GM18507 (cell line): Measurements from ENCODE around the gene PITPNM3.

Experiments used
- DNase-seq: peaks from one replicate; pipeline ENCODE4 v3.0.0; 2011; ENCODE audit warnings: low read depth; ENCODE audit not compliant: insufficient read length; ENCODE audit errors: extremely low spot score
- FAIRE-seq: peaks from 2 replicates; lab custom pipeline; 2011; peaks lifted over from hg19 to GRCh38; lab: Jason Lieb, UNC

PITPNM3 gene

GRCh38 chr17:6456914-6457687 lies 99.3 kb downstream of the PITPNM3 start:
- FAIRE-seq (no peak), DNase-seq (no peak)

GRCh38 chr17:6456321-6456720 lies 100.0 kb downstream of the PITPNM3 start:
- DNase-seq (no peak), FAIRE-seq (no peak)

DNA sequence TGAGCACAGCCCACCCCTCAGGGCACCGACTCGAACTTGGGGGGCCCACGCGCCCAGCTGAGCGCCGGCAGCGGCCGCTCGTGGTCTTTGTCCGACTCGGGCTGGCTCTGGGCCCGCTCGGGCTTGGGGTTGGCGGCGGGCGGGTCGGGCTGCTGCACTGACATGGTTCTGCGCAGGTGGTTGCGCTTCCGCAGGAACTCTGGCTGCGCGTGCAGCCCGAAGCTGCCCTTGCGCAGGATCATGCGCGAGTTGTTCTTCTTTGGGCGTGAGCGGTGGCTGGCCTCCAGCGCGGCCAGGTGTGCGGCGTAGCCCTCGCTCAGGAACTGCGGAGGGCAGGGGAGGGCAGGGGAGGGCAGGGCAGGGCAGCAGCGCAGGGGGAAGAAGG lies 101.0 kb downstream of the PITPNM3 start:
- FAIRE-seq (no peak), DNase-seq (peak; percentile 39)

DNA sequence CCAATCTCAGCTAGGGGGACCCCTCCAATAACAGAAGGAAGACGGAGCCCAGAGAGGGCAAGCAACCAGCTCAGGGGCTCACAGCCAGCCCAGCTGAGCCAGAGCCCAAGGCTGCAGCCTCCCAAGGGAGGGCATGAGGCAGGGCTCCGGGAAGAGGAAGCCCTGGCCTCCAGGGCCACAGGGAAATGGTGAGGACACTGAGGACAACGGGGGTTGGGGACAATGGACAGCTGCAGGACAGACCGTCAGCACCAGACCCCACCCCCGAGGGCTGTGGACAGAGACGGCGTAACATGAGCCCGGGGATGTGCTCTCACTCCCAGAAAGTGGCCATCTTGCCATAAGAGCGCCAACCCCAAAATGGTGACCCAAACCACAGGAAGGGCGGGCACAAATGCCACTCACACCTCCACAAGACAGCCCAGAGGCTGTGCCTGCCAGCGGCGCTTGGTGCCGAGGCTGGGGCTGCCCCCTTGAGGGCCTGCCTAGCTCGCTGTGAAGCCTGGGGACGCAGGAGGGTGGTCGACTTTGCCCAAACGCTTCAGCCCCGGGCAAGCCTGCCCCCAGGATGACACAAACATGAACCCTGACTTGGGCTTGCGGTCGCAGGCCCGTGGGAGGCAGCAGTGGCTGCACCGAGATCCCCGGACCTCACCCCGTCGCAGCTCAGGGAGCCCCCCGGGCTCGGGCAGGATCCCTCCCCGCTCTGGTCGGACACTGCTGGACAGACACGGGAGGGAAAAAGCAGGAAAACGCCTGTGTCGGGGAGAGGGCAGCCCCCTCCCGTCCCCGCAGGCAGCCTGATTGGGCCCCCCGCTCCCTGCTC lies 101.6 kb downstream of the PITPNM3 start:
- FAIRE-seq (no peak), DNase-seq (no peak)

GRCh38 chr17:6453279-6454024 lies 102.9 kb downstream of the PITPNM3 start:
- no peak for DNase-seq
- no peak for FAIRE-seq

- FAIRE-seq, result peak; percentile 46
Measured at GRCh38 chr17:6452471-6453266, 103.7 kb downstream of the PITPNM3 start.

DNA sequence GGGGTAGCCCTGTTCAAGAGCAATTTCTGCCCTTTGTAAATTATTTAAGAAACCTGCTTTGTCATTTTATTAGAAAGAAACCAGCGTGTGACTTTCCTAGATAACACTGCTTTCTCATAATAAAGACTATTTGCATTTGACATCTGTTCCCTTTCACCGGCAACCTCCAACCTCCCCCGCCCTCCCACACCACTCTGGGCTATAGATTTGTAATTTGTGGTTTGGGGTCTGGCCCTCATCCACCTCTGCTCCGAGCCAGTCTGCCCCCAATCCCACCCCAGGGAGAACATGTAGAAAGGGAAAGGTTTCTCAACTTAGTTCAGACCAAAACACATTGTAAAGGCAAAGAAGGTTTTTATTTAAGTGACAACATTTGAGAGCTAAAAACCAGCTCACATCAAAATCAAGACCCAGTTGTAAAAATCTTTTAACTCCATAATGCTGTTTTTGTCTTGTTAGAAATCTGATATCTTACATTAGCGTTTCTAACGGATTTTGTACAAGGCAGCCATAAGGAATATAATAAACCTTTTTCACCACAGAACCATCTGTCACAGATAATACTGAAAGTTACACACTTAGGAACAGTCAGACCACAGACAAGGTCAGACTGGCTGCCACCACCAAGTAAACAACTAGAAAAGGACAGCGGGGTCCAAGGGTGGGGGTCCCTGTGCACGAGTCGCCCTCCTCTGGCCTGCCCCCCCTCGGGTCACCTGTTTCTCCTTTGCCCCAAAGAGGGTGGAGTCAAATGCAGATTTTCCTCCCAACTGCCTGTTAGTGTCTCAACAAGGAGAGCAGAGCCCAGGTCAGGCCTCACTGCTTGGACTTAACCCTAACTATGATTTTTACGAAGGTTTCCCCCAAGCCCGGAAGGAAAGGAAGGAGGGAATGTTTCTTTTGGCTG lies 105.2 kb downstream of the PITPNM3 start:
- DNase-seq (no peak), FAIRE-seq (peak; percentile 53)

More at GRCh38 chr17:6452471-6453266, 103.7 kb downstream of the PITPNM3 start:
- DNase-seq, result no peak

DNA sequence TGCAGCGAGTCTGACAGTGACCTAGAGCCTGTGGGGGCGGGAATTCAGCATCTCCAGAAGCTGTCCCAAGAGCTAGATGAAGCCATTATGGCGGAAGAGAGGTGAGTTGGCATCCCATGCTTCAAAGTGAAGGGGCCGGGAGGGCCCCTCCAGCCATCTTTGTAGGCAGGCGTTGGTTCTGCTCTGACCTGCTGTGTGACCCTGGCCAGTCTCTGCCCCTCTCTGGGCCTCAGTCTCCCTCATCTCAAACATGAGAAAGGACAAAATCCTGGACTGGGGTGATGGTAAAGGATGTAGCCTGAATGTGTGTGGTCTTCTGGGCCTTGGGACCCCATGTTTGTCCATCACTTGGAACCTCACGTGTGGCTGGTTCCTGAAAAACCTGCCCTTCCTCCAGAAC lies 107.0 kb downstream of the PITPNM3 start:
- DNase-seq (no peak), FAIRE-seq (no peak)

GRCh38 chr17:6448473-6448872 lies 107.9 kb downstream of the PITPNM3 start:
- no peak for FAIRE-seq
- no peak for DNase-seq

- FAIRE-seq (no peak), DNase-seq (no peak)
Measured at GRCh38 chr17:6446516-6447100, 109.7 kb downstream of the PITPNM3 start.

GRCh38 chr17:6444571-6445335 lies 111.6 kb downstream of the PITPNM3 start:
- FAIRE-seq (no peak), DNase-seq (no peak)

DNA sequence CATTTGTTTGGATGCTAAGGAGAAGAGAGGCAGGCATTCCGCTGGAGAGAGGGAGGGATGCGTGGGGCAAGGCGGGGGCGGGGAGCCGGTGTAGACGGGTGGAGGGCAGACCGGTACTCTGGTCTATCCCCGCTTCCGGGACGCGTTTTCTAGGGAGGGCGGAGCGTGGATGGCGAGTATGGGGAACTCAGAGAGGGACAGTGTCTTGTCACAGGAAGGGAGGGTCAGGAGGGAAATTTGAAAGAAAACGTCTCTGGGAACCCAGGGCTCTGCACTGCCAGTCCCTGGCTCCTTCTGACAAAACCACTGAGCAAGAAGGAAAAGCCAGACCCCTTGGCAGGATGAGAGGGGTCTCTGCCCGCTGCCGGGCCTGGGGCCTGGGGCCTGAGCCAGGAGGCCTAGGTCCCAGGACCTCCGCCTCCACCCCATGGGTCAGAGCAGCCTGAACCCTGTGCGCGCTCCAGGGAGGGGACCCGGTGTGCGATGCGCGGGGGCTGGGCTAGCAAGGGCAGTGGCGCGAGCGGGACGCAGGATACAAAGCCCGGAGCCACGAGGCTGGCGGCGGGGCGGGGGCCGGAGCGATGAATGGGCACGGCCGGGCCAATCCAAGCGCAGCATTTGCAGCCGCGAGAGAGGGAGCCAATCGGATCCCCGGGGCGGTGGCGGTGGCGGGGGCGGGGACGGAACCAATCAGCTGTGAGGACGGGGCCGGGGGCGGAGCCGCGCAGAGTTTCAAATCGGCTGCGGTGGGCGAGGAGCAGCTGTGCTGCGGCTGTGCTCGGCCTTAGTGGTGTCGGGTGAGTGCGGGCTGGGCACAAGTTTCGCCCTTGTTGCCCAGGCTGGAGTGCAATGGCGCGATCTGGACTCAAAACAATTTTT lies 112.4 kb downstream of the PITPNM3 start, which contains the start of gene PIMREG:
PIMREG (plus strand) TSS at position 764 of the 879 bp plus-strand sequence. CDS start 656 bp downstream, outside the sequence.
- peak; percentile 91 for DNase-seq
- FAIRE-seq, result peak; percentile 94

GRCh38 chr17:6442775-6443174 lies 113.6 kb downstream of the PITPNM3 start:
- DNase-seq, result no peak
- no peak for FAIRE-seq

- DNase-seq (no peak), FAIRE-seq (no peak)
Measured at GRCh38 chr17:6439951-6440350, 116.4 kb downstream of the PITPNM3 start.

DNA sequence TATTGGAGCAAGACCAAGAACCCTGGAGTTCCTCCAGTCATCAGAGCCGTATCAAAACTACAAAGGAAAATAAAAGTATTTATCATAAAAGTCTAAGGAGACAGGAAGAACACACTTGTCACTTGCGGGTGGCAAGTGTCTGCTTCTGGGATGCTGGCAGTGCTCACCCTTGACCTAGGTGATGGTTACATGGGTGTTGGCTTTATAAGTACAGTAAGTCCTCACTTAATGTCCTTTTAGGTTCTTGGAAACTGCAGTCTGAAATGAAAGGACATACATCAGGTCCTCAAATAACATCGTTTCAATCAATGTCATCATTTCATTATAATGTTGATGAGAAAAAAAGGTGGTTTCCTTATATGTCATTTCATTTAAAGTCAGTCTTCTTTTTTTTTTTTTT lies 118.4 kb downstream of the PITPNM3 start:
- no peak for FAIRE-seq
- no peak for DNase-seq

DNA sequence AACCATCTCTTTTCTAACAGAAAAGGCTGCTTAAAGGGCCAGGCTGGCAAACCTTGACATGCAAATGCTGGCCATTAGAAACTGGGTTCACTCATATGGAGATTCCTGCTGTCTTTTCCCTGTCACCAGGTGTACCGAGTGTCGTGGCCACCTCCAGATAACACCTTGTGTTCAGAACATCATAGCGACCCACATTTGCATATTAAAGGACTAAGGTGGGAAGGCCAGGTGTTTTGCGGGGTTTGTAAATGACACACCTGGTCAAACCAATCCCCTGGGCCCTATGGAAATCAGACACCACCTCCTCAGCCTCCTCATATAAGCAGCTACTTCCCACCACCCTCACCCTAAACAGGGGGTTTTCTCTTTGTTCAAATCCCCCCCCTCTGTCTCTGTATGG lies 118.9 kb downstream of the PITPNM3 start:
- no peak for DNase-seq
- no peak for FAIRE-seq
